NT2/D1 (cell line): ENCODE results near the gene OR5B3.
"Not testable (repeated sequence)": the region's sequence is repeated elsewhere in the genome, so short reads cannot be mapped to it uniquely, and the experiment has no call there.

ENCODE experiments used
- DNase-seq: peaks from one replicate; pipeline ENCODE4 v3.0.0-alpha.2; 2011; ENCODE audit warnings: low read depth, low spot score
- H3K27me3 ChIP-seq: 2 replicates; pipeline ENCODE4 v1.6.0; 2011; ENCODE audit warnings: mild to moderate bottlenecking; ENCODE audit not compliant: insufficient read length, insufficient read depth
- H3K36me3 ChIP-seq: 2 replicates; pipeline ENCODE4 v1.6.1; 2011; ENCODE audit warnings: mild to moderate bottlenecking, low read length, mixed read lengths; ENCODE audit not compliant: insufficient read depth, insufficient read length
- H3K4me1 ChIP-seq: 2 replicates; pipeline ENCODE4 v1.5.1; 2011; ENCODE audit not compliant: insufficient read depth, insufficient read length
- H3K4me3 ChIP-seq: 2 replicates; pipeline ENCODE4 v1.5.1; 2011; ENCODE audit warnings: low read depth; ENCODE audit not compliant: insufficient read length
- H3K9ac ChIP-seq: 2 replicates; pipeline ENCODE4 v1.6.0; 2011; ENCODE audit warnings: low read depth; ENCODE audit not compliant: insufficient read length
- H3K9me3 ChIP-seq: 2 replicates; pipeline ENCODE4 v1.5.1; 2011; ENCODE audit warnings: mild to moderate bottlenecking, low read length; ENCODE audit not compliant: insufficient read depth
- SUZ12 ChIP-seq: IDR thresholded peaks from 2 replicates; pipeline ENCODE4 v1.6.1; 2011; ENCODE audit not compliant: insufficient read length, insufficient read depth; ENCODE audit errors: extremely low read depth
- YY1 ChIP-seq: IDR thresholded peaks from 2 replicates; pipeline ENCODE4 v1.6.1; 2011; ENCODE audit not compliant: insufficient read length, insufficient read depth
- ZNF274 ChIP-seq: IDR thresholded peaks from 2 replicates; pipeline ENCODE4 v1.6.1; 2011; ENCODE audit warnings: mild to moderate bottlenecking, low read depth, low read length

OR5B3 gene

GRCh38 chr11:58433638-58434203 lies 27.0 kb upstream of the OR5B3 start:
- TF ChIP-seq YY1 = no peak
- TF ChIP-seq ZNF274 = no peak
- TF ChIP-seq SUZ12 = no peak
- DNase-seq = no peak
- Histone ChIP-seq H3K27me3 (no peaks in the 10 kb centered on the region), H3K36me3 (no peaks in the 10 kb centered on the region), H3K9me3 (peaks cover 3% of the 10 kb centered on the region; the same call in 1 of the 2 replicates), H3K4me1 (no peaks in the 10 kb centered on the region), H3K9ac (no peak overlapping the region), H3K4me3 (no peak overlapping the region)

GRCh38 chr11:58429273-58429672 lies 22.6 kb upstream of the OR5B3 start:
- no peak overlapping the region for H3K9ac ChIP-seq
- DNase-seq = no peak
- TF ChIP-seq SUZ12 (no peak), ZNF274 (no peak), YY1 (no peak)
- no peaks in the 10 kb centered on the region for H3K27me3 ChIP-seq
- H3K9me3 ChIP-seq = no peaks in the 10 kb centered on the region
- no peaks in the 10 kb centered on the region for H3K36me3 ChIP-seq
- no peak overlapping the region for H3K4me3 ChIP-seq
- H3K4me1 ChIP-seq = no peaks in the 10 kb centered on the region

- Histone ChIP-seq H3K4me1 (no peaks in the 10 kb centered on the region), H3K36me3 (no peaks in the 10 kb centered on the region), H3K9ac (no peak within 1 kb of the TSS), H3K9me3 (no peaks in the 10 kb centered on the region), H3K4me3 (no peak within 1 kb of the TSS), H3K27me3 (no peaks in the 10 kb centered on the region)
- no peak for DNase-seq
- TF ChIP-seq SUZ12 = no peak
- no peak for TF ChIP-seq ZNF274
- TF ChIP-seq YY1 = no peak
Observed at GRCh38 chr11:58428021-58428420, 21.3 kb upstream of the OR5B3 start, which contains the start of gene OR5B2. Gene OR5B2 (minus strand): TSS chr11:58428121. CDS start chr11:58423261, 4,860 bp downstream.

- H3K4me3 ChIP-seq = not testable (repeated sequence)
Observed at GRCh38 chr11:58399622-58400021, 7.1 kb downstream of the OR5B3 start.

GRCh38 chr11:58395581-58395980 lies 11.1 kb downstream of the OR5B3 start:
- TF ChIP-seq SUZ12 = no peak
- Histone ChIP-seq H3K27me3 (no peaks in the 10 kb centered on the region), H3K4me1 (no peaks in the 10 kb centered on the region), H3K4me3 (no peak overlapping the region), H3K36me3 (no peaks in the 10 kb centered on the region), H3K9me3 (peaks cover 18% of the 10 kb centered on the region; the same call in 1 of the 2 replicates), H3K9ac (no peak overlapping the region)
- no peak for DNase-seq

More at GRCh38 chr11:58399622-58400021, 7.1 kb downstream of the OR5B3 start:
- not testable (repeated sequence) for H3K36me3 ChIP-seq, DNase-seq, H3K27me3 ChIP-seq, H3K4me1 ChIP-seq, H3K9ac ChIP-seq
- H3K9me3 ChIP-seq = peaks cover 10% of the 10 kb centered on the region; the same call in 1 of the 2 replicates

GRCh38 chr11:58394195-58394594 lies 12.5 kb downstream of the OR5B3 start:
- H3K4me3 ChIP-seq = no peak overlapping the region
- H3K27me3 ChIP-seq = no peaks in the 10 kb centered on the region
- TF ChIP-seq SUZ12 = no peak
- TF ChIP-seq ZNF274 = no peak
- TF ChIP-seq YY1 = no peak
- peaks cover 21% of the 10 kb centered on the region; the same call in 1 of the 2 replicates for H3K9me3 ChIP-seq
- H3K36me3 ChIP-seq = no peaks in the 10 kb centered on the region
- H3K9ac ChIP-seq = no peak overlapping the region
- no peak for DNase-seq
- H3K4me1 ChIP-seq = no peaks in the 10 kb centered on the region

GRCh38 chr11:58392746-58393145 lies 13.9 kb downstream of the OR5B3 start:
- Histone ChIP-seq H3K36me3 (no peaks in the 10 kb centered on the region), H3K27me3 (no peaks in the 10 kb centered on the region), H3K4me3 (no peak overlapping the region), H3K4me1 (no peaks in the 10 kb centered on the region), H3K9me3 (peaks cover 21% of the 10 kb centered on the region; the same call in 1 of the 2 replicates), H3K9ac (no peak overlapping the region)
- no peak for DNase-seq
- TF ChIP-seq SUZ12 = no peak
- TF ChIP-seq YY1 = no peak
- no peak for TF ChIP-seq ZNF274
